Measurements from ENCODE around the gene EIF5.

DNA sequence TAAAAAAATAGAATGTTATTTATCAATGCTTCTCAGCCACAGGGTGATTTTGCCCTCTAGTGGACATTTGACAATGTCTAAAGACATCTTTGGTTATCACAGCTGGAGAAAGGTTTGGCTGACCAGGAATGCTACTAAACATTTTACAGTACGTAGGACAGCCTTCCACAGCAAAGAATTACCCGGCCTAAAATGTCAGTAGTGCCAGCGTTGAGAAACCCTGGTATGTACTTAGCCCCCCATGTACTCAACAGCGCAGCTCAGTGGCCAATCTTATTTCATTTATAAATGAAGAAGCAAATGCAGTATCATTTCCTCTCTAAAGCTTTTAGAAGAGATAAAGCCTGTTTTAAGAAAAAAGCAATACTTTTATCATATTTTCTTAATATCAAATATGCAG, 57.0 kb downstream of the EIF5 start:
- TF ChIP-seq, protein P1, sequence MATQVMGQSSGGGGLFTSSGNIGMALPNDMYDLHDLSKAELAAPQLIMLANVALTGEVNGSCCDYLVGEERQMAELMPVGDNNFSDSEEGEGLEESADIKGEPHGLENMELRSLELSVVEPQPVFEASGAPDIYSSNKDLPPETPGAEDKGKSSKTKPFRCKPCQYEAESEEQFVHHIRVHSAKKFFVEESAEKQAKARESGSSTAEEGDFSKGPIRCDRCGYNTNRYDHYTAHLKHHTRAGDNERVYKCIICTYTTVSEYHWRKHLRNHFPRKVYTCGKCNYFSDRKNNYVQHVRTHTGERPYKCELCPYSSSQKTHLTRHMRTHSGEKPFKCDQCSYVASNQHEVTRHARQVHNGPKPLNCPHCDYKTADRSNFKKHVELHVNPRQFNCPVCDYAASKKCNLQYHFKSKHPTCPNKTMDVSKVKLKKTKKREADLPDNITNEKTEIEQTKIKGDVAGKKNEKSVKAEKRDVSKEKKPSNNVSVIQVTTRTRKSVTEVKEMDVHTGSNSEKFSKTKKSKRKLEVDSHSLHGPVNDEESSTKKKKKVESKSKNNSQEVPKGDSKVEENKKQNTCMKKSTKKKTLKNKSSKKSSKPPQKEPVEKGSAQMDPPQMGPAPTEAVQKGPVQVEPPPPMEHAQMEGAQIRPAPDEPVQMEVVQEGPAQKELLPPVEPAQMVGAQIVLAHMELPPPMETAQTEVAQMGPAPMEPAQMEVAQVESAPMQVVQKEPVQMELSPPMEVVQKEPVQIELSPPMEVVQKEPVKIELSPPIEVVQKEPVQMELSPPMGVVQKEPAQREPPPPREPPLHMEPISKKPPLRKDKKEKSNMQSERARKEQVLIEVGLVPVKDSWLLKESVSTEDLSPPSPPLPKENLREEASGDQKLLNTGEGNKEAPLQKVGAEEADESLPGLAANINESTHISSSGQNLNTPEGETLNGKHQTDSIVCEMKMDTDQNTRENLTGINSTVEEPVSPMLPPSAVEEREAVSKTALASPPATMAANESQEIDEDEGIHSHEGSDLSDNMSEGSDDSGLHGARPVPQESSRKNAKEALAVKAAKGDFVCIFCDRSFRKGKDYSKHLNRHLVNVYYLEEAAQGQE (IDR thresholded peaks at IDR 0.05; ENCODE audit: low read depth), result no peak
- TF ChIP-seq RAD21 (IDR thresholded peaks at IDR 0.05; ENCODE audit: low read depth), result peak; percentile 67
- TF ChIP-seq SRF (IDR thresholded peaks at IDR 0.05; ENCODE audit: low read depth), result no peak
- no peak for TF ChIP-seq POLR2A (IDR thresholded peaks at IDR 0.05; ENCODE audit: borderline replicate concordance, extremely low read depth, insufficient read depth, insufficient read length)
- TF ChIP-seq, protein P2, sequence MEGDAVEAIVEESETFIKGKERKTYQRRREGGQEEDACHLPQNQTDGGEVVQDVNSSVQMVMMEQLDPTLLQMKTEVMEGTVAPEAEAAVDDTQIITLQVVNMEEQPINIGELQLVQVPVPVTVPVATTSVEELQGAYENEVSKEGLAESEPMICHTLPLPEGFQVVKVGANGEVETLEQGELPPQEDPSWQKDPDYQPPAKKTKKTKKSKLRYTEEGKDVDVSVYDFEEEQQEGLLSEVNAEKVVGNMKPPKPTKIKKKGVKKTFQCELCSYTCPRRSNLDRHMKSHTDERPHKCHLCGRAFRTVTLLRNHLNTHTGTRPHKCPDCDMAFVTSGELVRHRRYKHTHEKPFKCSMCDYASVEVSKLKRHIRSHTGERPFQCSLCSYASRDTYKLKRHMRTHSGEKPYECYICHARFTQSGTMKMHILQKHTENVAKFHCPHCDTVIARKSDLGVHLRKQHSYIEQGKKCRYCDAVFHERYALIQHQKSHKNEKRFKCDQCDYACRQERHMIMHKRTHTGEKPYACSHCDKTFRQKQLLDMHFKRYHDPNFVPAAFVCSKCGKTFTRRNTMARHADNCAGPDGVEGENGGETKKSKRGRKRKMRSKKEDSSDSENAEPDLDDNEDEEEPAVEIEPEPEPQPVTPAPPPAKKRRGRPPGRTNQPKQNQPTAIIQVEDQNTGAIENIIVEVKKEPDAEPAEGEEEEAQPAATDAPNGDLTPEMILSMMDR (IDR thresholded peaks at IDR 0.05 in 2 of 3, conservative IDR thresholded peaks at IDR 0.05 in 1 of 3; ENCODE audit: borderline replicate concordance in 1 of 3, insufficient read depth in 1 of 3, low read depth in 2 of 3, low read length in 2 of 3), result peak; percentile 81 to 98 (median 90)
- TF ChIP-seq JUND (IDR thresholded peaks at IDR 0.05), result no peak
- TF ChIP-seq, protein P3, sequence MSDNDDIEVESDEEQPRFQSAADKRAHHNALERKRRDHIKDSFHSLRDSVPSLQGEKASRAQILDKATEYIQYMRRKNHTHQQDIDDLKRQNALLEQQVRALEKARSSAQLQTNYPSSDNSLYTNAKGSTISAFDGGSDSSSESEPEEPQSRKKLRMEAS (IDR thresholded peaks at IDR 0.05), result no peak
- TF ChIP-seq ZNF274 (IDR thresholded peaks at IDR 0.05; ENCODE audit: low read depth, low read length), result no peak
- TF ChIP-seq, protein P4, sequence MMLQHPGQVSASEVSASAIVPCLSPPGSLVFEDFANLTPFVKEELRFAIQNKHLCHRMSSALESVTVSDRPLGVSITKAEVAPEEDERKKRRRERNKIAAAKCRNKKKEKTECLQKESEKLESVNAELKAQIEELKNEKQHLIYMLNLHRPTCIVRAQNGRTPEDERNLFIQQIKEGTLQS (IDR thresholded peaks at IDR 0.05), result no peak
- no peak for TF ChIP-seq SIN3A (IDR thresholded peaks at IDR 0.05; ENCODE audit: low read depth)

Measured in HCT116 (cell line).